ENCODE measurements around the gene OR2A25. TPM values are rescaled to one million over a fixed set of nuclear protein-coding genes. Genes with fewer than 3 reads are reported as not detected.

The OR2A25 gene
- total RNA-seq, 1 donor from 2014 or later: not detected

DNA sequence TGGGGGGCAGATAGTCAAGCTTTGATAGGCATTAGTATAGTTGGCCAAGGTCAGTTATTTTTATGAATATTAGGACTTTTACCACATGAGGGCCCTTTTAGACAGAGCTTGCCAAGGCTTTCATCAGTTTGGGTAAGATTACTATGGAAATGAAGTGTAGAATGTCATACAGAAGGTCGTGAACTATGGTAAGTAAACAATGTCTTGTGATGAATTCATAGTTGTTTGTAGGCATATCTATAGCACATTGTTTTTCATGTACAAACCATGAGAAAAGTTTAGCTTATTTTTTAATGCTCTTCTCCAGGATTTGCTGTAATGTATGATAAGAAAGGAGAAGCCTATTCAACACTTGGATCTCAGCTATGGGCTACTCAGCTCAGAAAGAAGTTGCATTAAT, 44.0 kb downstream of the OR2A25 start:
- Histone ChIP-seq H3K4me3 (ENCODE audit: low read depth, low read length) (no peak overlapping the region), H3K27me3 (ENCODE audit: control insufficient read depth, insufficient read depth, low read length) (no peaks in the 10 kb centered on the region), H3K36me3 (ENCODE audit: control insufficient read depth, insufficient read depth, low read length) (no peaks in the 10 kb centered on the region)
- TF ChIP-seq, protein P1, sequence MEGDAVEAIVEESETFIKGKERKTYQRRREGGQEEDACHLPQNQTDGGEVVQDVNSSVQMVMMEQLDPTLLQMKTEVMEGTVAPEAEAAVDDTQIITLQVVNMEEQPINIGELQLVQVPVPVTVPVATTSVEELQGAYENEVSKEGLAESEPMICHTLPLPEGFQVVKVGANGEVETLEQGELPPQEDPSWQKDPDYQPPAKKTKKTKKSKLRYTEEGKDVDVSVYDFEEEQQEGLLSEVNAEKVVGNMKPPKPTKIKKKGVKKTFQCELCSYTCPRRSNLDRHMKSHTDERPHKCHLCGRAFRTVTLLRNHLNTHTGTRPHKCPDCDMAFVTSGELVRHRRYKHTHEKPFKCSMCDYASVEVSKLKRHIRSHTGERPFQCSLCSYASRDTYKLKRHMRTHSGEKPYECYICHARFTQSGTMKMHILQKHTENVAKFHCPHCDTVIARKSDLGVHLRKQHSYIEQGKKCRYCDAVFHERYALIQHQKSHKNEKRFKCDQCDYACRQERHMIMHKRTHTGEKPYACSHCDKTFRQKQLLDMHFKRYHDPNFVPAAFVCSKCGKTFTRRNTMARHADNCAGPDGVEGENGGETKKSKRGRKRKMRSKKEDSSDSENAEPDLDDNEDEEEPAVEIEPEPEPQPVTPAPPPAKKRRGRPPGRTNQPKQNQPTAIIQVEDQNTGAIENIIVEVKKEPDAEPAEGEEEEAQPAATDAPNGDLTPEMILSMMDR (IDR thresholded peaks at IDR 0.05; ENCODE audit: insufficient read depth, low read length, poor library complexity, severe bottlenecking): no peak
- DNase-seq (ENCODE audit: low read depth): no peak

DNA sequence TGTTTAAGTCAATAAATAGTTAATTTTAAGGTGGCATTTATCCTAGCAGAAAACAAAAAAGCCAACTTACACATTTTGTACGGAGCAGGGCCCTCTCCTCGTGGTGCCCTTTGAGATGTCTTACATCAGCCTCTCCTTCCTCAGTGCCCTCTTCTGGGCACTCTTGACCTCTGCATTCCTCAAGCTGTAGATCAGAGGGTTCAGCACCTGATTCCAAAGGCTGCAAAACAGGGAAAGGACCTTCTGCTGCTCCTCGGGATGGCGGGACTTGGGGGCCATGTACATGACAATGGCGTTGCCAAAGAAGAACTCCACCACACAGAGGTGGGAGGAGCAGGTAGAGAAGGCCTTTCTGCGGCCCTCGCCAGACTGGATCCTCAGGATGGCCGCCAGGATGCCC, 48.7 kb downstream of the OR2A25 start:
- DNase-seq (ENCODE audit: low read depth): no peak
- TF ChIP-seq, protein P1 (IDR thresholded peaks at IDR 0.05; ENCODE audit: insufficient read depth, low read length, poor library complexity, severe bottlenecking): no peak
- H3K27me3 ChIP-seq (ENCODE audit: control insufficient read depth, insufficient read depth, low read length): no peaks in the 10 kb centered on the region
- no peak overlapping the region for H3K4me3 ChIP-seq (ENCODE audit: low read depth, low read length)
- no peaks in the 10 kb centered on the region for H3K36me3 ChIP-seq (ENCODE audit: control insufficient read depth, insufficient read depth, low read length)

DNA sequence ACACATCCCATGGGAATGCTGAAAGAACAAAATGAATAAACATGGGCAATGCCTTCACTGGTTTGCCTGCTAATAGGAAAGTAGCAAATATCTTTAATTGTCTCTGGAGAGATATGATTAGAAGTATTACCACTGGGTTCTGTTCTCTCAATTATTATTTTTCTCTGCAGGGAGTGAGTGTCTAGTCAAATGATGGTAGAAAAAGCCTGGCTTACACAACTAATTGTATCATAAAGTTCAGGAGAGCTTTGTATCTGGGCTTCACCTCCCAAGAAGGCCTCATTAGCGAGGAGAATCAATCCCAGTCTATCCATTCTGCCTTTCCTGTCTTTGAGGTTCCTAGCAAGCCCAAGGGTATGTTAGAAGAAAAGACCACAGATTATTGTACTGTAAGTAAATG, 53.3 kb downstream of the OR2A25 start, which contains the start of gene OR2A14:
TSS of gene OR2A14 (plus strand) at position 301 of the 400 bp plus-strand sequence. CDS start 5,937 bp downstream, outside the sequence.
- H3K27me3 ChIP-seq (ENCODE audit: control insufficient read depth, insufficient read depth, low read length): no peaks in the 10 kb centered on the region
- TF ChIP-seq, protein P1 (IDR thresholded peaks at IDR 0.05; ENCODE audit: insufficient read depth, low read length, poor library complexity, severe bottlenecking): no peak
- H3K36me3 ChIP-seq (ENCODE audit: control insufficient read depth, insufficient read depth, low read length): no peaks in the 10 kb centered on the region
- DNase-seq (ENCODE audit: low read depth): no peak
- no peak within 1 kb of the TSS for H3K4me3 ChIP-seq (ENCODE audit: low read depth, low read length)

Other genes with a start within 250 kb of the OR2A25 start
- gene TCAF1, start 167.6 kb upstream of the OR2A25 start, total RNA-seq: 37.4 and 44.6 TPM in 2 replicates
- not detected in 2 replicates for gene OR2F2, start 134.6 kb upstream of the OR2A25 start, total RNA-seq
- gene OR2F1, start 115.0 kb upstream of the OR2A25 start, total RNA-seq: 0.13 TPM in 1 of 2 replicates, not detected in the other
- gene OR6B1, start 69.5 kb upstream of the OR2A25 start, total RNA-seq: not detected in 2 replicates
- gene OR2A5, start 20.9 kb upstream of the OR2A25 start, total RNA-seq: not detected in 2 replicates
- not detected in 2 replicates for gene OR2A12, start 16.5 kb downstream of the OR2A25 start, total RNA-seq
- gene OR2A2, start 39.8 kb downstream of the OR2A25 start, total RNA-seq: not detected in 2 replicates
- gene OR2A14, start 53.4 kb downstream of the OR2A25 start, total RNA-seq: not detected in 2 replicates
- 4.2 and 4.3 TPM in 2 replicates for gene CTAGE4, start 113.7 kb downstream of the OR2A25 start, total RNA-seq
- 9.0 and 11.5 TPM in 2 replicates for gene ARHGEF35, start 126.0 kb downstream of the OR2A25 start, total RNA-seq
- 0.07 and 0.08 TPM in 2 replicates for gene OR2A42, start 169.8 kb downstream of the OR2A25 start, total RNA-seq
- gene OR2A7, start 195.0 kb downstream of the OR2A25 start, total RNA-seq: 2.8 and 3.0 TPM in 2 replicates
- 1.6 and 1.9 TPM in 2 replicates for gene CTAGE8, start 199.5 kb downstream of the OR2A25 start, total RNA-seq
- gene OR2A1, start 242.6 kb downstream of the OR2A25 start, total RNA-seq: under 0.01 TPM in 1 of 2 replicates, not detected in the other

Data from kidney epithelial cell (primary cell).